ENCODE results near the gene GABRR3.

GRCh38 chr3:97957617-97958311, 77.4 kb downstream of the GABRR3 start:
- no peak for TF ChIP-seq CTCF (IDR thresholded peaks at IDR 0.05)
- no peak for TF ChIP-seq REST (IDR thresholded peaks at IDR 0.05; ENCODE audit: low read depth, low read length)
- no peak for TF ChIP-seq TAF1 (IDR thresholded peaks at IDR 0.05; ENCODE audit: borderline replicate concordance, low read depth, low read length)
- no peak for TF ChIP-seq EP300 (IDR thresholded peaks at IDR 0.05; ENCODE audit: borderline replicate concordance in 1 of 2, low read depth in 1 of 2, low read length in 1 of 2)
